HG02759 (cell line): ENCODE data around the gene ERC2.
"Not testable (repeated sequence)": the region's sequence is repeated elsewhere in the genome, so short reads cannot be mapped to it uniquely, and the experiment has no call there.

ENCODE experiments used
- ATAC-seq: cut with Tn5 transposase; IDR thresholded peaks from one replicate; pipeline ENCODE4 v1.9.1; 2021; ENCODE audit warnings: mild to moderate bottlenecking, moderate library complexity; ENCODE audit not compliant: unreplicated experiment

The ERC2 gene

GRCh38 chr3:55860049-55860721 is 608.1 kb downstream of the ERC2 start:
- ATAC-seq: no peak

- no peak for ATAC-seq
Measured at GRCh38 chr3:55859305-55859704, 609.0 kb downstream of the ERC2 start.

- ATAC-seq: no peak
Measured at GRCh38 chr3:55858727-55859126, 609.5 kb downstream of the ERC2 start.

GRCh38 chr3:55858302-55858701 is 610.0 kb downstream of the ERC2 start:
- no peak for ATAC-seq

- no peak for ATAC-seq
Measured at GRCh38 chr3:55857633-55858032, 610.6 kb downstream of the ERC2 start.

- no peak for ATAC-seq
Measured at GRCh38 chr3:55855311-55855710, 613.0 kb downstream of the ERC2 start.

- no peak for ATAC-seq
Measured at GRCh38 chr3:55854494-55854893, 613.8 kb downstream of the ERC2 start.

- ATAC-seq: no peak
Measured at GRCh38 chr3:55852326-55852725, 615.9 kb downstream of the ERC2 start.

- ATAC-seq: no peak
Measured at GRCh38 chr3:55842204-55842603, 626.1 kb downstream of the ERC2 start.

GRCh38 chr3:55831876-55832275 is 636.4 kb downstream of the ERC2 start:
- ATAC-seq: not testable (repeated sequence)

GRCh38 chr3:55828712-55829111 is 639.6 kb downstream of the ERC2 start:
- no peak for ATAC-seq

- no peak for ATAC-seq
Measured at GRCh38 chr3:55827786-55828185, 640.5 kb downstream of the ERC2 start.

GRCh38 chr3:55826731-55827496 is 641.4 kb downstream of the ERC2 start:
- no peak for ATAC-seq

GRCh38 chr3:55826097-55826496 is 642.2 kb downstream of the ERC2 start:
- no peak for ATAC-seq

GRCh38 chr3:55824406-55824805 is 643.9 kb downstream of the ERC2 start:
- no peak for ATAC-seq

GRCh38 chr3:55823829-55824228 is 644.4 kb downstream of the ERC2 start:
- ATAC-seq: no peak

- no peak for ATAC-seq
Measured at GRCh38 chr3:55823001-55823400, 645.3 kb downstream of the ERC2 start.

- no peak for ATAC-seq
Measured at GRCh38 chr3:55819005-55819404, 649.3 kb downstream of the ERC2 start.

GRCh38 chr3:55818485-55818884 is 649.8 kb downstream of the ERC2 start:
- no peak for ATAC-seq

- ATAC-seq: no peak
Measured at GRCh38 chr3:55816794-55817576, 651.3 kb downstream of the ERC2 start.

GRCh38 chr3:55815262-55815661 is 653.0 kb downstream of the ERC2 start:
- ATAC-seq: no peak
